Measurements from ENCODE around the gene MOGAT2. TPM values are rescaled to one million over a fixed set of nuclear protein-coding genes. Genes with fewer than 3 reads are reported as not detected.

The MOGAT2 gene
- total and polyA plus RNA-seq, 2 of the 13 experiments (the other 11 are each of a cell fraction or from before 2014, with no cell fraction given): 27.2 to 27.8 TPM

- TF ChIP-seq ZC3H13 (CRISPR knock-in tag; IDR thresholded peaks at IDR 0.05) (no peak), ZBTB8A (CRISPR knock-in tag; IDR thresholded peaks at IDR 0.05; ENCODE audit: borderline replicate concordance, low read depth) (no peak), ZNF281 (CRISPR knock-in tag; IDR thresholded peaks at IDR 0.05; ENCODE audit: borderline replicate concordance) (peak; percentile 69; the same call in 1 of the 2 replicates), ZNF143 (CRISPR knock-in tag; IDR thresholded peaks at IDR 0.05) (0 out of 2 replicates have a peak, but pooled peaks have one; percentile 16), SIN3A (IDR thresholded peaks at IDR 0.05; ENCODE audit: borderline replicate concordance, low read depth, low read length) (no peak), YEATS4 (CRISPR knock-in tag; IDR thresholded peaks at IDR 0.05; ENCODE audit: borderline replicate concordance) (peak; percentile 75), CHD4 (IDR thresholded peaks at IDR 0.05; ENCODE audit: borderline replicate concordance, low read length) (no peak), GLI4 (CRISPR knock-in tag; IDR thresholded peaks at IDR 0.05; ENCODE audit: borderline replicate concordance) (peak; percentile 65; the same call in 1 of the 2 replicates), ZNF619 (CRISPR knock-in tag; IDR thresholded peaks at IDR 0.05) (no peak), ZNF33B (CRISPR knock-in tag; IDR thresholded peaks at IDR 0.05) (peak; percentile 90; the same call in 1 of the 2 replicates), TBP (CRISPR knock-in tag; IDR thresholded peaks at IDR 0.05) (no peak), ZBTB44 (CRISPR knock-in tag; IDR thresholded peaks at IDR 0.05) (no peak), ZNF615 (CRISPR knock-in tag; IDR thresholded peaks at IDR 0.05; ENCODE audit: borderline replicate concordance) (no peak), ZMYM2 (CRISPR knock-in tag; IDR thresholded peaks at IDR 0.05) (no peak; the same call in 1 of the 2 replicates), MIXL1 (CRISPR knock-in tag; IDR thresholded peaks at IDR 0.05) (no peak), PLRG1 (conservative IDR thresholded peaks at IDR 0.05) (no peak), ZNF740 (CRISPR knock-in tag; IDR thresholded peaks at IDR 0.05) (peak; percentile 99), RFX3 (CRISPR knock-in tag; IDR thresholded peaks at IDR 0.05) (no peak), EEA1 (CRISPR knock-in tag; IDR thresholded peaks at IDR 0.05; ENCODE audit: borderline replicate concordance) (no peak), KLF16 (CRISPR knock-in tag; IDR thresholded peaks at IDR 0.05) (no peak), KLF11 (CRISPR knock-in tag; IDR thresholded peaks at IDR 0.05) (no peak), SAP130 (CRISPR knock-in tag; IDR thresholded peaks at IDR 0.05; ENCODE audit: low read depth) (peak; percentile 41), RCOR2 (CRISPR knock-in tag; IDR thresholded peaks at IDR 0.05) (no peak; the same call in none of the 2 replicates), BORCS8-MEF2B (CRISPR knock-in tag; IDR thresholded peaks at IDR 0.05) (no peak; the same call in none of the 2 replicates), IRF1 (CRISPR knock-in tag; IDR thresholded peaks at IDR 0.05; ENCODE audit: low read depth) (no peak), RORA (CRISPR knock-in tag; IDR thresholded peaks at IDR 0.05) (no peak)
Observed at GRCh38 chr11:75721852-75722668, 4.4 kb downstream of the MOGAT2 start (continued).
